Measurements from ENCODE around the gene DDX56.

- no peak for TF ChIP-seq POLR2AphosphoS5 (IDR thresholded peaks at IDR 0.05; ENCODE audit: low read depth, low read length)
- TF ChIP-seq CTCF (IDR thresholded peaks at IDR 0.05): no peak
- no peak for TF ChIP-seq EP300 (IDR thresholded peaks at IDR 0.05; ENCODE audit: borderline replicate concordance in 1 of 2, low read depth in 1 of 2, low read length in 1 of 2)
- no peak for TF ChIP-seq USF1 (IDR thresholded peaks at IDR 0.05; ENCODE audit: borderline replicate concordance, low read depth)
- TF ChIP-seq NFIC (IDR thresholded peaks at IDR 0.05; ENCODE audit: borderline replicate concordance): no peak
- no peak for TF ChIP-seq RFX5 (IDR thresholded peaks at IDR 0.05; ENCODE audit: low read length)
- no peak for TF ChIP-seq SMC3 (IDR thresholded peaks at IDR 0.05; ENCODE audit: low read depth, low read length)
- no peak for TF ChIP-seq RCOR1 (IDR thresholded peaks at IDR 0.05; ENCODE audit: low read length)
- no peak for TF ChIP-seq MXI1 (IDR thresholded peaks at IDR 0.05; ENCODE audit: low read depth, low read length)
- no peak for TF ChIP-seq CHD2 (IDR thresholded peaks at IDR 0.05; ENCODE audit: low read length, partially characterized antibody)
- TF ChIP-seq GATA2 (CRISPR knock-in tag; IDR thresholded peaks at IDR 0.05): no peak
- TF ChIP-seq JUND (IDR thresholded peaks at IDR 0.05): no peak
- no peak for TF ChIP-seq MAX (IDR thresholded peaks at IDR 0.05; ENCODE audit: low read depth)
- TF ChIP-seq FOXM1 (IDR thresholded peaks at IDR 0.05; ENCODE audit: low read depth): no peak
These were observed 47.5 kb upstream of the DDX56 start for GRCh38 chr7:44621034-44621749.
